HG03565 (cell line): ENCODE data around the gene CLDN24.

ENCODE experiments used
- ATAC-seq: cut with Tn5 transposase; IDR thresholded peaks from one replicate; pipeline ENCODE4 v1.9.1; 2021; ENCODE audit warnings: mild to moderate bottlenecking, moderate library complexity; ENCODE audit not compliant: unreplicated experiment

CLDN24 gene

GRCh38 chr4:183286590-183287308, 35.5 kb downstream of the CLDN24 start:
- ATAC-seq = no peak

DNA sequence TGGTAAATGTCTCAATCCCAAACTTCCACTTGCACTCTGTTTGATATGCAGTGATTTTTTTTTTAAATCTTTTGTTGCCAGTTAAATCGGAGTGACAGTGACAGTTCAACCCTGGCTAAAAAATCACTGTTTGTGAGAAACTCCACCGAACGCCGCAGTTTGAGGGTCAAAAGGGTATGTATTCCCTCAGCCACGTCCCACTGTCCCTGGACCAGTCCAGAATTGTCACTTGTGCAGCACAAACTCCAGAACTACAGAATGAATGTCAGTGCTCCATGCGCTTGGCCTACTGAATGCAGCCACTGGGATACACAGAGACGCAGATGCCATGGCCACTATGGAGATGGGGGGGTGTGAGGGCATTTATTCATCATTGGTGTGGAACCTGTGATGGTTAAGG, 36.3 kb downstream of the CLDN24 start:
- ATAC-seq = no peak

GRCh38 chr4:183284965-183285364, 37.3 kb downstream of the CLDN24 start:
- ATAC-seq = no peak

DNA sequence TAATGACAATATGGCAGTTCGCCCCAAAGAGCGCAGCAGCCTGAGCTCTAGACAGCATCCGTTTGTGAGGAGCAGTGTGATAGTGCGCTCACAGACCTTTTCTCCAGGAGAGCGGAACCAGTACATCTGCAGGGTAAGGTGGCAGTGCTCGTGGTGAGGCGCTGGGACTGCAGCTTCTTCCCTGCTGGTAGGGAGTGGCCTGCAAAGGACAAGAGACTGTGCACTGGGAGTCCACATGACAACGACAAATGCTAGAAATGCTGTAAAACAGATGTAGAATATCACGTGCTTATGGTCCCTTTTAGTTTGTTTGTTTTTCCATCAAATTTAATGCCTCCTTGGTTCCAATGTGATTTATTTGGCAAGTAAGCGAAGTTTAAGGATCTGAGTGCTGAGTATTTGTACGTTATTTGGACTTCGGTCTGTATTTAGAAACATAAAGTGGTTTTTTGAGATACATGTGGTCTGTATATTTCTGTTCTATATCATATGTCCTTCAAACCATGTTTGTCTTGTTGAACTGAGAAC, 37.9 kb downstream of the CLDN24 start:
- no peak for ATAC-seq

- ATAC-seq = no peak
Measured at GRCh38 chr4:183276106-183276505, 46.1 kb downstream of the CLDN24 start.

GRCh38 chr4:183272384-183272783, 49.8 kb downstream of the CLDN24 start:
- ATAC-seq = no peak
